Activated CD4-positive, alpha-beta T cell treated with anti-CD3 and anti-CD28 coated beads, Interleukin-10, Interleukin-2, amounts not matched to agents 100 ng/mL and 50 ng/mL, durations not matched to agents 16 hours and 8 hours (primary cell): Measurements from ENCODE around the gene PEDS1.
A peak's percentile ranks its signal among the peaks of the same experiment; 100 is the strongest.
"Not testable (repeated sequence)": the region's sequence is repeated elsewhere in the genome, so short reads cannot be mapped to it uniquely, and the experiment has no call there.

ENCODE experiments used
- DNase-seq: peaks from one replicate; pipeline ENCODE4 v3.0.0-alpha.2; 2020

Gene PEDS1

GRCh38 chr20:50152394-50153152 is 950 bp downstream of the PEDS1 start:
- no peak for DNase-seq

GRCh38 chr20:50151034-50151743 is 2.3 kb downstream of the PEDS1 start:
- no peak for DNase-seq

DNA sequence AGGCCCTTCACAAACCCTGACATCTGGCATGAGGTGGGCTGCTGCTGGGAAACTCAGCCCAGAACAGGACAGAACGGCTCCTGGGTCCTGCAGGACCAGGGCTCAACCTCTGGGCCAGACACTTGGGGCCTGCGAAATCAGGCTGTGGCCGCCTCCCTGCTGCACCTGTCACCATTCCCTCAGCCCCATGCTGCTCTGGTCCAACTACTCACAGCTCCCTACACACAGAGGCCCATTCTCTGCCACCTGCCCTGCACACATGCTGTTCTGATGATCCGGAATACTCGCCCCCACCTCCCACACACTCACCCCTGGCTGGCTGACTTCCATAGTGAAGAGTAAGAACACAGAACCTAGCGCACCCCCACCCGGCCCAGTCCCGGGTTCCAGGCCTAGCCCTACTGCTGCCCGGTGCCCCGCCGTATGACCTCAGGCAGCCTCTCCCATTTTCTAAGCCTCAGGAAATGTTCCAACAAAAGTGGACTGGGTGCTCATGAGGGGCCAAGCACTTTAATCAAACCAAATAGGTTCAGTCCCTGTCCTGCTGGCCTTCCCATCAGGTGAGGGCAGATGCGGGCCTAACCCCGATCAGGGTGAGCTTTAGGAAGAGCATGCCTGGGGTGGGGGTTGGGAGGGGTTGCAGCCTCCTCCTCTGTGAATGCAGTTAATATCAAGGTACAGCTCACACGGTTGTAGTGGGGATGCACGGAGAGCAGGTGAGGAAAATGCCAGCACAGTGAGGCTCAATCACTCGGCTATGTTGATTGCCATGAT is 3.9 kb downstream of the PEDS1 start:
- DNase-seq, result no peak

GRCh38 chr20:50146732-50147662 is 6.5 kb downstream of the PEDS1 start:
- peak; percentile 85 for DNase-seq

GRCh38 chr20:50146214-50146613 is 7.3 kb downstream of the PEDS1 start:
- DNase-seq, result no peak

- no peak for DNase-seq
These were observed 8.0 kb downstream of the PEDS1 start for GRCh38 chr20:50145566-50145965.

DNA sequence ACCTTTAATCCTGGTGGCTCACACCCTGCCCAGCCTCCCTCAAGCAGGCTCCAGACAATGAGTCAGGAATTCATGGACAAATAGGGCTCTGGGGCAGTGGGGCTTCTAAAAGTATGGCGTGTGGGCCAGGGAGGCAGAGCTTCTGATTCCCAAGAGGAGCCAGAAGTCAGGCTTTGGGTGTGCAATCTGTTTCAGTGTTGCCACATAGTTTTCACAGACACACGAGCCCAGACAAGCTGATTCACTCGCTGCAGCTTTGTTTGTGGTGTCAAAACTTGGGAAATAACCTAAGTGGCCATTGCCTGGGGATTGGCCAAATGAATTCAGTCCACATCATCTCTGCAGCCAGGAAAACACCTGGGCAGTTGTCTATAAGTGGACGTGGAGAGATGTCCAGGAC is 9.2 kb downstream of the PEDS1 start:
- no peak for DNase-seq

GRCh38 chr20:50142812-50143211 is 10.7 kb downstream of the PEDS1 start:
- DNase-seq, result no peak

- no peak for DNase-seq
These were observed 11.5 kb downstream of the PEDS1 start for GRCh38 chr20:50141811-50142561.

GRCh38 chr20:50141018-50141675 is 12.4 kb downstream of the PEDS1 start:
- no peak for DNase-seq

DNA sequence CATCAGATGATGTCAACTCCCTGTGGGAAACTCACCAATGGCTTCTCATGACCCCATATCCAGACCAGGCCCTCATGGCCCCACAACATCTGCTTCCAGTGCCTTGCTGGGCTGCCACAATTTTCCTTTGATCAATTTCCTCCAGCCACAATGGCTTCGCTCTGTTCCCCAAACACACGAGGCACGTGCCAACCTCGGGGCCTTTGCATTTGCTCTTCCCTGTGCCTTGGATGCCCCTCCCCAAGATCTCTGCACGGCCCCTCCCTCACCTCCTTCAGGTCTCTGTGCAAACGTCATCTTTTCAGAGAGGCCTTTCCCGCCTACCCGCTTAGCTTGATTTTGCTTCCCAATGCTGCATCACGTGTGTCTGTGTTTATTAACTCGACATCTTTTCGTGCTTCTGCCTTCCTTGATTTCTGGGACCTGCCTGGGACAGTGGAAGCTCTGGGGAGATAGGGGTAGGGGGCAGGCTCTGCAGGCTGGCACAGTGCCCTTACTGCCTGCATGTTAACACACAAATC is 13.1 kb downstream of the PEDS1 start:
- DNase-seq, result no peak

GRCh38 chr20:50138479-50139393 is 14.8 kb downstream of the PEDS1 start:
- DNase-seq, result no peak

DNA sequence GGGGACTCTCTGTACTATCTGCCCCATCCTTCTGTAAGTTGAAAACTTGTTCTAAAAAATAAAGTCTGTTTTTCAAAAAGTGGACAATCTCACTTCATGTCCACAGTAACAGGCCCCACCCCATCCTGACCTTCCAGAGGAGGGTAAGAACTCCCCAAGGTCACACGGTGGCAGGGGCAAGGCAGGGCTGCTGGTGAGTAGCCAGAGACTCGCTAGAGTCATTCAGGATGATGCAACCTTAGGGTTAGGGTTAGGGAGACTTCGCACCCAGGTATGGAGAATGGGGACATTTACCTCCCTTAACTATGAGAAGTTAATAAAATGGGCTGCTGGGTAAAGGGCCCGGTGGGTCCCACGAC is 15.4 kb downstream of the PEDS1 start:
- no peak for DNase-seq

DNA sequence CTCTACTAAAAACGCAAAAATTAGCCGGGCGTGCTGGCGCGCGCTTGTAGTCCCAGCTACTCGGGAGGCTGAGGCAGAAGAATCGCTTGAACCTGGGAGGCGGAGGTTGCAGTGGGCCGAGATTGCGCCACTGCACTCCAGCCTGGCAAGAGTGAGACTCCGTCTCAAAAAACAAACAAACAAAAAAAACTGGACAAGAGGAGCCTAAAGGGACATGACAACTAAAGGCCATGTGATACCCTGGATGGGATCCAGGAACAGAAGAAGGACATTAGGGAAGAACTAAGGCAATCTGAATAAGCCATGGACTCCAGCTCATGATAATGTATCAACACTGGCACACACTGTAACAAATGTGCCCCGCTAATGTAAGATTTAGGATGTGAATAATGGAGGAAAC is 15.8 kb downstream of the PEDS1 start:
- DNase-seq, result not testable (repeated sequence)

- DNase-seq, result no peak
These were observed 16.5 kb downstream of the PEDS1 start for GRCh38 chr20:50136822-50137599.

- not testable (repeated sequence) for DNase-seq
These were observed 18.4 kb downstream of the PEDS1 start for GRCh38 chr20:50135157-50135556.

DNA sequence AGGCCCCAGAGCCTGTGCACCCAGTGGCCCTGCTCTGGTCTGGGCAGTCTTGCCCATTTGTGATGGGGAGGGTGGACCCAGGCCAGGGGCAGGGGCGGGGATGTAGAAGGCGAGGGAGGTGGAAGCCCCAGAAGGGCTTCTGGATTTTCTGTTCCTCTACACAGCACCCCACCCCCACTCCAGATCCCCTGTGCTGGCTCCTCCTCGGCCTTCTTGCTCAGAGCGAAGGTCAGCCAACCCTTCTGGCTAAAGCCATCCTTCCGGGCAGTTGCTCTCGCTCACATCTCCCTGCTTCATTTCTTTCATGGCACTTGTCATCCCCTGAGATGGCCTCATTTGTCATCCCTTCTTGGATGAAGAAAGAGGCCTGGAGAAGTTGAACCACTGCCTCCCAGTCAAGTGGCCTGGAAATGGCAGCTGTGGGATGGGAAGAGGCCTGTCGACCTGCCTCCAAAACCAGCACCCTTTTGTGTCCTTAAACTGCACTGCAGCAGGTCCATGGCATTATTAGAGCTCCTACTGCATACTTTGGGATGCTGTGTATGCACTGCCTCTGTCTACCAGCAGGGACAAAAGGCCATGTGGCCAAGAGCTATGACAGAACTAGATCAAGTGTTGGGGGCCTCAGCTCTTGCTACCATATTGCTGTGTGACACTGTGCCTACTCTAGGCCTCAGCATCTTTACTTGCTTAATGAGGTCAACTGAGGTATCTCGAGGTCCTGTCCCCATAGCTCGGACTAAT is 19.9 kb downstream of the PEDS1 start:
- no peak for DNase-seq

DNA sequence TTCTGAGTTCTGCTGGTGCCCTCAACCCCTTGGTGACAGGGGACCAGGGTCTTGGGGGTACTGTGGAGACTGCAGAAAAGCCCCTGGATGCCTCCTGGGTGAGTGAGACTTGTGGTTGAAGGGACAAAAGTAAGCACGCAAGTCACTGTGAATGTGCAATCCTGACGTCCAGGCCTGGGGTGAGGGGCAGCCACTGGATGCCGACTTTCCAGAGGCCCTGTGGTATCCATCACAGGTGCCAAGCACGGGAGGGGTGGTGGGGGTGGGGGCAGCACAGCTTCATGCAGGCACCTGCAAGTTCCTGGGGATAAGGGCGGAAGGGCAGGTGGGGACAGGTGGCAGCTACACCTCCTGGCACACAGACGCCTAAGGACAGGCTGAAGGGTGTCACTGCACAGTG is 20.5 kb downstream of the PEDS1 start:
- DNase-seq, result no peak
